Spinal cord (tissue), 10 donors: ENCODE results near the gene BRD2. TPM values are rescaled to one million over a fixed set of nuclear protein-coding genes. Genes with fewer than 3 reads are reported as not detected.
A peak's percentile ranks its signal among the peaks of the same experiment; 100 is the strongest.

ENCODE experiments used
- DNase-seq, 6 donors: peaks; one replicate each; pipeline versions ENCODE4 v3.0.0 to v3.0.0-alpha.2; 2013 to 2015; ENCODE audit warnings: low spot score in 6 of 6, low read depth in 4 of 6
- H3K27ac ChIP-seq: one replicate; pipeline ENCODE4 v1.5.1; 2013; ENCODE audit warnings: low read depth, low read length, control low read depth
- H3K27me3 ChIP-seq: one replicate; pipeline ENCODE4 v1.6.1; 2013; ENCODE audit warnings: low read length; ENCODE audit not compliant: control insufficient read depth, insufficient read depth
- H3K36me3 ChIP-seq: one replicate; pipeline ENCODE4 v1.6.1; 2013; ENCODE audit warnings: low read length; ENCODE audit not compliant: control insufficient read depth, insufficient read depth
- H3K4me1 ChIP-seq: one replicate; pipeline ENCODE4 v1.6.1; 2013; ENCODE audit warnings: low read length; ENCODE audit not compliant: control insufficient read depth, insufficient read depth
- H3K4me3 ChIP-seq: one replicate; pipeline ENCODE4 v1.5.1; 2013; ENCODE audit warnings: low read depth, low read length, control low read depth
- H3K9me3 ChIP-seq: one replicate; pipeline ENCODE4 v1.6.1; 2013; ENCODE audit warnings: low read length; ENCODE audit not compliant: control insufficient read depth, insufficient read depth
- WGBS: methylation state at CpG from one replicate; pipeline ENCODE4 v1.1.5; 2013; ENCODE audit warnings: missing lambda C conversion rate; ENCODE audit not compliant: insufficient coverage; 5-methylcytosine and 5-hydroxymethylcytosine counted together
- polyA plus RNA-seq, 2 donors: library from polyadenylated mRNA; unstranded; fragments of 120-200 nt; gene quantifications; one replicate each; pipeline ENCODE4 v1.2.1, GENCODE V29; 2013; ENCODE audit not compliant: insufficient read length in 2 of 2
- total RNA-seq, 2 donors: library from RNA; depleted of rRNA in 1 of 2; stranded (reverse); fragments of 120-200 nt in 1 of 2; fragments of >200 nt in 1 of 2; gene quantifications; one replicate each; pipeline versions ENCODE4 v1.2.3 to v1.2.4, GENCODE V29; 2013 to 2014
- donor health status: healthy.

Gene BRD2
- total and polyA plus RNA-seq, 4 donors, result 68.9 to 286 (median 219) TPM

DNA sequence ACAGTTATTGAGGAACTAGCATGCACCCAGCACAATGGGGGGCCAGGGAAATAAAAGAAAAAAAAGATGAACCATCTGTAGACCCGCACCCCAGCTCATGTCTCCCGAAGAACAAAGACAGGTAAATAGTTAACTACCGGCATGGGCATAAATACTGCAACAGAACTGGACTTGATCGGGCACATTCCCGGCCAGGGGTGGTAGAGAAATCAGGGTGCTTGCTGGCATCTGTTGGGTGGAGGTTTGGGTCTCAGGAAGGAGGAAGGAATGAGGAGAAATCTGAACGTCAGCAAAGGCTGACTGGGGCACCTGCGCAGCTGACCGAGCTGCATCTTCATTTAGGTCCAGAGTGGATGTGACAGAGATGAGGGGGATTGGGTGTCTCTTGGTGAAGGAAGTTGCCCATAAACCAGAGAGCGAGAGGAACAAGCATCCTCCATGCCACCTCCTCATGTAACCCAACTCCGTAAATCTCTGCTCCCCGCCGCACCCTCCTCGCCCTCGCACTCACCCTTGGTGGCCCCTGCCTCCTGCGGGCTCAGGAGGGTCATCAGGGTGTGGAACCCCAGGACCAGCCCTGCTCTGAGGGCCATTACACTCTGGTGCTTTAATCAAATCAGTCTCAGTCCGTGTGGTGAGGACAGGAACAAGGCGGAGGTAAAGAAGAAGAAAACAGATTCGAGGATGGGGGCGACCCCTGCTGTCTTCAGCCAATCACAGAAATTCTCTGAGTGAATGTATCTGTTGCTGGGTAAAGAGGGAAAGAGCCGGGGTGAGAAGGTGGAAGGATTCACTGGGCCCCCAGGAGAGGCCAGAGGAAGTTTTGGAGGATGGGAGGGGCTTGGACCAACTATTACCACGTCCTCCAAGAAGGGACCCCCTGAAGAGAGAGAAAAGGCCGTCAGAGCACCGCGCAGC, 40.8 kb downstream of the BRD2 start, which contains the start of gene HLA-DOA:
Gene HLA-DOA, minus strand, starts transcription at position 648 of the 918 bp plus-strand sequence.
- WGBS, result 30% methylated on average over 18 of the region's 24 CpGs
- Histone ChIP-seq H3K4me1 (peaks cover 5% of the 10 kb centered on the region), H3K36me3 (no peaks in the 10 kb centered on the region), H3K9me3 (no peaks in the 10 kb centered on the region), H3K27me3 (no peaks in the 10 kb centered on the region), H3K27ac (no peak within 1 kb of the TSS), H3K4me3 (peak within 1 kb of the TSS; percentile 45)
- peak in 2 of 6 donors; percentile 69 to 86 for DNase-seq

- Histone ChIP-seq H3K36me3 (no peaks in the 10 kb centered on the region), H3K9me3 (no peaks in the 10 kb centered on the region), H3K4me1 (peaks cover 5% of the 10 kb centered on the region), H3K27ac (no peak overlapping the region), H3K27me3 (no peaks in the 10 kb centered on the region), H3K4me3 (no peak overlapping the region)
- no peak for DNase-seq
- 66% methylated on average over 5 of the region's 7 CpGs for WGBS
These were observed 42.0 kb downstream of the BRD2 start for GRCh38 chr6:33010356-33010755.

DNA sequence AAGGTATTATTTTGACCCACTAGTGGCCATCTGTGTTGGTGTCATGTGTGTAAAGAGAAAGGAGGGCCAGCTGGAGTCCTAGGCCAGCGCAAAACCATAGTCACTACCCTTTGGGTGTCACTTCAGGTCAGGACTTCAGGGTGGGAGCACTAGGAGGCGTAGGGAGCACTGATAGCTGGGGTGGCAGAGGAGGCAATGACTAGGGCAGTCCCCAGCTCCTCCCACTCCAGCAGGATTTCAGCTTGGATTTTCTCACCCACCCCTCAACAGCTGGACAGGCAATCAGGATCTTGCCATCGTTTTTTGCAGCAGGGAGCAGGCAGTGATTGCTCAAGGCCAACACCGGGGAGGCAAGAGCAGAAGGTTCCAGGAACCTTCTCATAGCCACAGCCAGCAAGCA, 45.2 kb downstream of the BRD2 start:
- H3K27ac ChIP-seq, result no peak overlapping the region
- whole genome bisulfite sequencing, result 57% methylated on average over 2 of the region's 4 CpGs
- peaks cover 10% of the 10 kb centered on the region for H3K4me1 ChIP-seq
- no peak for DNase-seq
- H3K27me3 ChIP-seq, result no peaks in the 10 kb centered on the region
- H3K4me3 ChIP-seq, result no peak overlapping the region
- no peaks in the 10 kb centered on the region for H3K36me3 ChIP-seq
- no peaks in the 10 kb centered on the region for H3K9me3 ChIP-seq

DNA sequence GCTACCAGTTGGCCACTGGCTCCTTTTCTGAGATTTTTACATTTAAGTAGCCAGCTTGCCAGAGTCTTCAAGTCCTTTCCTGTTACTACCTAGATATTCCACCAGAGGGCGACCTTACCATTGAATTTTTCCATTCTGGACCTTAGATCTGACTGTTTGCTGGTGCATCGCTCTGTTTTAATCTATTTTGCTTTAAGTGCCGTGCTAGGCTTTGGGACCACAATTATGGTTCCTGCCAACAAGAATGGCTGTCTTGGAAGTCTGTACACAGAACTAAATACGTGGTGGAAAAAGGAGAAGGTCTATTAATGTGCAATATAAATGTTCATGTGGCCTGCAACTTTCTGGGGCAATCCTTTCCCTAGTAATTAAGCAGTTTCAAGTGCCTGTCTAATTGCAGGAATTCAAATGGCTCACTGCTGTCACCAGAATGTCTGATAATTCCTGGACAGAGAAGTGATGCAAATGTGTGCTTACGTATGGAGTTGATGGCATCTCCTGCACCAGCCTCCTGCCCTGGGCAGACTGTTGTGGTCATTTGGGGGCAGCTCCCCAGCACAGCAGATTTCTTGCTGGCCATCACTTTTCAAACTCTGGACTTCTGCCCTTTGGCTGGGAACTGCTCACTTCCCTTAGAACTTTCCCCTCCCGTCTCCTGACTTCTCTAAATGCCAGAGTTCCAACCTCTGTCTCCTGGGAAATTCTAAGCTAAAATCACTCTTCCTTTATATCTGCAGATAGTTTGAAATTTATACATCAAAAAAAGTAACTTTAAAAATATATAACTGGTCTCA, 46.6 kb downstream of the BRD2 start:
- H3K27me3 ChIP-seq, result no peaks in the 10 kb centered on the region
- peak; percentile 69 to 97 (median 82) for DNase-seq

GRCh38 chr6:33015798-33016197, 47.4 kb downstream of the BRD2 start:
- DNase-seq, result no peak
- no peaks in the 10 kb centered on the region for H3K36me3 ChIP-seq
- no peaks in the 10 kb centered on the region for H3K9me3 ChIP-seq
- no peak overlapping the region for H3K4me3 ChIP-seq
- H3K27ac ChIP-seq, result no peak overlapping the region
- no peaks in the 10 kb centered on the region for H3K27me3 ChIP-seq
- 77% methylated on average over 10 of the region's 11 CpGs for WGBS
- H3K4me1 ChIP-seq, result peaks cover 5% of the 10 kb centered on the region

More for the DNA sequence above, 46.6 kb downstream of the BRD2 start:
- Histone ChIP-seq H3K4me3 (no peak overlapping the region), H3K4me1 (peaks cover 5% of the 10 kb centered on the region), H3K27ac (no peak overlapping the region), H3K9me3 (no peaks in the 10 kb centered on the region), H3K36me3 (no peaks in the 10 kb centered on the region)
- WGBS, result 12% methylated on average over 5 of the region's 6 CpGs

DNA sequence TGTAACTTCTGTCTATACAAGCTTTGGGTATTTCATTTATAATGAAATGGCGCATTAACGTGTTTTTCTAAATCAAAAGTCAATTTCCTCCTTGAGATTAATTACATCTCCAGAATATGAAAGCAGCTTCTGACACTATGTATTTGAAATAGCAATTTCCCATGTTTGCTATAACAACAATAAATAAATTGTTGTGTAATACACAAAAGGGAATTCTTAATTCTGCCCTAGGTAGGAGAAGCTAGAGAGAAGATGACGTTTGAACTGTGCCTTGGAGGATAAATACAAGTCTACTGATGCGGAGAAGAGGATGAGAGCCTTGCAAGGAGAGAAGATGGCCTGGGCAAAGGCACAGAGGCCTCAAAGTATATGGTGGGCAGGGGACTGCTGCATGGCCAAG, 48.6 kb downstream of the BRD2 start:
- Histone ChIP-seq H3K4me3 (no peak overlapping the region), H3K4me1 (peaks cover 5% of the 10 kb centered on the region), H3K9me3 (no peaks in the 10 kb centered on the region), H3K36me3 (no peaks in the 10 kb centered on the region), H3K27ac (no peak overlapping the region), H3K27me3 (no peaks in the 10 kb centered on the region)
- peak in 1 of 6 donors; percentile 60 for DNase-seq
- WGBS, result 37% methylated on average over 2 of the region's 4 CpGs

DNA sequence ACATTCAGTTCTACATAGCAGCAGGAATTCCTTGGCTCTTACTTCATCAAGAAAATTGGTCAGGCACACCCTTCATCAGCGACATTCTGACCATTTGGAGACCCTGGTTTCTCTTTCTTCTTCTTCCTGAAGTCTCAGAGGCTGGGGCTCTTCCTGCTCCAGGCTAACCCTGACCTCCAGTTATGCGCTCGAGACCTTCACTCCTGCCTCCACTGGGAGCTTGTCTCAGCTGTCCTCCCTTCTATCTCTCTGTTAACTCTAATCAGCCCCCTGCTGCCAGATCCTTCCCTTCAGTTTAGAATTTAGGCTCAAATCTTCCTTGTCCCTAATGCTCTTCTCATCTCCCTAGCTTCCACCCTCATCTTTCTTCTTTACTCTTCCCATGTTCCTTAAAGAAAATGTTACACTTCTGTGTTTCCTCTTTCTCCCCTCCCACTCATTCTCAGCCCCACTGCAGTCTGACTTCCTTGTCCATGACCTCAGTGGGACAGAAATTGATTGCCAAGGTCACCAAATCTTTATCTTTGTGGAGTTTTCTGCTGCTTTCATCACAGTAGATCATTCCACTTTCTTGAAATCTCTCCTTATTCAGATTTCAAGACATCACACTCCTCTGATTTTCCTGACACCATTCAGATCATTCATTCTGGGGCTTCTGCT, 49.4 kb downstream of the BRD2 start:
- no peaks in the 10 kb centered on the region for H3K36me3 ChIP-seq
- H3K4me3 ChIP-seq, result no peak overlapping the region
- no peaks in the 10 kb centered on the region for H3K27me3 ChIP-seq
- no peak for DNase-seq
- no peaks in the 10 kb centered on the region for H3K9me3 ChIP-seq
- WGBS, result 67% methylated on average over 3 of the region's 3 CpGs
- peaks cover 5% of the 10 kb centered on the region for H3K4me1 ChIP-seq
- no peak overlapping the region for H3K27ac ChIP-seq

- peaks cover 5% of the 10 kb centered on the region for H3K4me1 ChIP-seq
- no peak overlapping the region for H3K4me3 ChIP-seq
- no peak for DNase-seq
- H3K9me3 ChIP-seq, result no peaks in the 10 kb centered on the region
- H3K27me3 ChIP-seq, result no peaks in the 10 kb centered on the region
- no peaks in the 10 kb centered on the region for H3K36me3 ChIP-seq
- H3K27ac ChIP-seq, result no peak overlapping the region
These were observed 50.0 kb downstream of the BRD2 start for GRCh38 chr6:33018418-33018817.

DNA sequence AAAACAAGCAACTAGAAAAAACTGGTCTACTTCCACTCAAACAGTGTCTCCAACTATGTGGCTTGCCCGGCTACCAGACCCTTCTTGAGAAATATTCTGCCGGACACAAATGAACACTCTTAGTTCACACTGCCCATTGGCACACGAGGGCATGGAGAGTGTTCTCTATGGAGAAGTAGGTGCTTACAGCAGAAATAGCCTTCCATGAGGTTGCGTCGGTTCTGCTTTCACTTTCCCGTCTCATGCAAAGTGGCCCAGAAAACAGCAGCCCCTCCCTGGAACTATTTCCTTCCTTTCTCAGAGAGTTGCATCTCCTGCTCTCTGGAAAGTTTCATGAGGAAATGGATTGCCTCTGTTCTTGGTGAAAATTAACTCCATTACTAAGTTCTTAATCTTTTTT, 50.5 kb downstream of the BRD2 start:
- no peaks in the 10 kb centered on the region for H3K9me3 ChIP-seq
- WGBS, result no CpG with 5 or more reads among the region's 6 CpGs
- H3K27ac ChIP-seq, result no peak overlapping the region
- H3K4me1 ChIP-seq, result peaks cover 5% of the 10 kb centered on the region
- no peaks in the 10 kb centered on the region for H3K36me3 ChIP-seq
- H3K4me3 ChIP-seq, result no peak overlapping the region
- DNase-seq, result peak in 1 of 6 donors; percentile 23
- H3K27me3 ChIP-seq, result no peaks in the 10 kb centered on the region
